ENCODE measurements around the gene CA9.
A peak's percentile ranks its signal among the peaks of the same experiment; 100 is the strongest.

The CA9 gene

GRCh38 chr9:35689542-35690293 is 16.0 kb downstream of the CA9 start, which contains the start of gene TPM2:
Gene TPM2 (minus strand): TSS chr9:35689925. CDS start chr9:35689817, 108 bp downstream.
- peak within 1 kb of the TSS; percentile 73 to 77 for H3K4me3 ChIP-seq (replicated peaks in 1 of 2; ENCODE audit: low read depth in 2 of 2, low read length in 2 of 2)
- no peak for TF ChIP-seq CTCF (IDR thresholded peaks at IDR 0.05; ENCODE audit: low read depth, low read length)
- DNase-seq (ENCODE audit: low read depth in 2 of 2), result peak; percentile 84 to 90

- TF ChIP-seq CTCF (IDR thresholded peaks at IDR 0.05; ENCODE audit: low read depth, low read length), result no peak
- peak; percentile 61 to 71 for DNase-seq (ENCODE audit: low read depth in 2 of 2)
- peak overlapping the region; percentile 73 to 77 for H3K4me3 ChIP-seq (replicated peaks in 1 of 2; ENCODE audit: low read depth in 2 of 2, low read length in 2 of 2)
These were observed 16.5 kb downstream of the CA9 start for GRCh38 chr9:35690294-35690613.

GRCh38 chr9:35690614-35691333 is 17.0 kb downstream of the CA9 start:
- peak overlapping the region; percentile 73 to 77 for H3K4me3 ChIP-seq (replicated peaks in 1 of 2; ENCODE audit: low read depth in 2 of 2, low read length in 2 of 2)
- no peak for TF ChIP-seq CTCF (IDR thresholded peaks at IDR 0.05; ENCODE audit: low read depth, low read length)
- DNase-seq (ENCODE audit: low read depth in 2 of 2), result peak; percentile 75 to 84

- TF ChIP-seq CTCF (IDR thresholded peaks at IDR 0.05; ENCODE audit: low read depth, low read length), result no peak
- no peak for DNase-seq (ENCODE audit: low read depth in 2 of 2)
- H3K4me3 ChIP-seq (replicated peaks in 1 of 2; ENCODE audit: low read depth in 2 of 2, low read length in 2 of 2), result peak overlapping the region; percentile 73 to 77
These were observed 17.6 kb downstream of the CA9 start for GRCh38 chr9:35691334-35691650.

- H3K4me3 ChIP-seq (replicated peaks in 1 of 2; ENCODE audit: low read depth in 2 of 2, low read length in 2 of 2), result no peak overlapping the region
- no peak for DNase-seq (ENCODE audit: low read depth in 2 of 2)
- no peak for TF ChIP-seq CTCF (IDR thresholded peaks at IDR 0.05; ENCODE audit: low read depth, low read length)
These were observed 18.1 kb downstream of the CA9 start for GRCh38 chr9:35691757-35692301.

- no peak overlapping the region for H3K4me3 ChIP-seq (replicated peaks in 1 of 2; ENCODE audit: low read depth in 2 of 2, low read length in 2 of 2)
- no peak for TF ChIP-seq CTCF (IDR thresholded peaks at IDR 0.05; ENCODE audit: low read depth, low read length)
These were observed 22.2 kb downstream of the CA9 start for GRCh38 chr9:35695943-35696401.

More at GRCh38 chr9:35695943-35696401, 22.2 kb downstream of the CA9 start:
- DNase-seq (ENCODE audit: low read depth in 2 of 2), result peak in 1 of 2 donors; percentile 14
